ENCODE results near the gene DNAI2.

GRCh38 chr17:74362810-74363498 lies 88.9 kb downstream of the DNAI2 start:
- no peak for TF ChIP-seq CTCF (IDR thresholded peaks at IDR 0.05)
- no peak for TF ChIP-seq EP300 (IDR thresholded peaks at IDR 0.05)
- no peak for TF ChIP-seq FOSL2 (IDR thresholded peaks at IDR 0.05)
- no peak for TF ChIP-seq FOSL2 (CRISPR knock-in tag; IDR thresholded peaks at IDR 0.05)
- TF ChIP-seq RAD21 (conservative IDR thresholded peaks at IDR 0.05 in 1 of 2, IDR thresholded peaks at IDR 0.05 in 1 of 2) = no peak
- no peak for TF ChIP-seq MAX (IDR thresholded peaks at IDR 0.05)
- TF ChIP-seq POLR2A (IDR thresholded peaks at IDR 0.05; ENCODE audit: low read length) = no peak
- no peak for TF ChIP-seq SMC3 (IDR thresholded peaks at IDR 0.05)
- TF ChIP-seq KDM5A (IDR thresholded peaks at IDR 0.05) = no peak
- no peak for TF ChIP-seq HDAC2 (IDR thresholded peaks at IDR 0.05)
- TF ChIP-seq ZC3H11A (IDR thresholded peaks at IDR 0.05) = no peak
- no peak for TF ChIP-seq POLR2AphosphoS2 (conservative IDR thresholded peaks at IDR 0.05; ENCODE audit: low read length)
- TF ChIP-seq REST (IDR thresholded peaks at IDR 0.05) = no peak
